CD4-positive, alpha-beta T cell treated with Interleukin-12 subunit alpha and Interleukin-12 subunit beta, for 1 hour (primary cell): ENCODE data around the gene MIER2.
"Not testable (repeated sequence)": the region's sequence is repeated elsewhere in the genome, so short reads cannot be mapped to it uniquely, and the experiment has no call there.

Experiments used
- DNase-seq: peaks from one replicate; pipeline ENCODE4 v3.0.0-alpha.2; 2020

Gene MIER2, protein sequence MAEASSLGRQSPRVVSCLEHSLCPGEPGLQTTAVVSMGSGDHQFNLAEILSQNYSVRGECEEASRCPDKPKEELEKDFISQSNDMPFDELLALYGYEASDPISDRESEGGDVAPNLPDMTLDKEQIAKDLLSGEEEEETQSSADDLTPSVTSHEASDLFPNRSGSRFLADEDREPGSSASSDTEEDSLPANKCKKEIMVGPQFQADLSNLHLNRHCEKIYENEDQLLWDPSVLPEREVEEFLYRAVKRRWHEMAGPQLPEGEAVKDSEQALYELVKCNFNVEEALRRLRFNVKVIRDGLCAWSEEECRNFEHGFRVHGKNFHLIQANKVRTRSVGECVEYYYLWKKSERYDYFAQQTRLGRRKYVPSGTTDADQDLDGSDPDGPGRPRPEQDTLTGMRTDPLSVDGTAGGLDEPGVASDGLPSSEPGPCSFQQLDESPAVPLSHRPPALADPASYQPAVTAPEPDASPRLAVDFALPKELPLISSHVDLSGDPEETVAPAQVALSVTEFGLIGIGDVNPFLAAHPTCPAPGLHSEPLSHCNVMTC

DNA sequence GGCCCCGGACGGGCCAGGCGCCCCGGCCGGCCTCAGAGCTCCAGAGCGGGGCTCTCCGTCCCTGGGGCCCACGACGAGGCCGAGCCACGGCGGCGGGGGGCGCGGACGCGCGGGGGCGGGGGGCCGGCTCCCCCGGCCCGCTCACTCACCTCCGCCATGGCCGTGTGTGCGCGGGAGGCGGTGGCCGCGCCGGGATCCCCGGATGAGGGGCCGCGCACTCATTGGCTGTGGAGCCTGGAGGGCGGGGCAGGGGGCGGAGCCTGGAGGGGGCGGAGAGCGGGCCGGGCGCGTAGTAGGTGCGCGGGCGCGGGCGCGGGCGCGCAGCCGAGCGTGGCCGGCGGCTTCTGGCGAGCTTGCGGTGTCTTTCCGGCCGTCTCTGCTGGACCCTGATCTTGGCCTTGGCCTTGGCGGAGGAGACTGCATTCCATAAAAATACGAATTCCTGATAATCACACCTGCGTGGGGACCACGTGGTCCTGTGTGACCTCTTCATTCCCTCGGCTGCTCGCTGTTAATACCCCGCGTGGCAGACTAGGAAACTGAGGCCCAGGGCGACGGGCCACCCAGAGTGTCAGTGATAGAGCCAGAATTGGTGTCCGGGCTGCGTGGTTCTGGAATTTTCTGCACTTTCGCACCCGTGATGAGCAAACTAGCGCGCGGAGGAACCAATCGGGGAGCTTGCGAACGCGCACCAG is at the start of gene MIER2:
Gene MIER2, minus strand, starts transcription at position 172 of the 695 bp plus-strand sequence. Its CDS starts 14 bp downstream, at position 158.
- peak; percentile 95 for DNase-seq

DNA sequence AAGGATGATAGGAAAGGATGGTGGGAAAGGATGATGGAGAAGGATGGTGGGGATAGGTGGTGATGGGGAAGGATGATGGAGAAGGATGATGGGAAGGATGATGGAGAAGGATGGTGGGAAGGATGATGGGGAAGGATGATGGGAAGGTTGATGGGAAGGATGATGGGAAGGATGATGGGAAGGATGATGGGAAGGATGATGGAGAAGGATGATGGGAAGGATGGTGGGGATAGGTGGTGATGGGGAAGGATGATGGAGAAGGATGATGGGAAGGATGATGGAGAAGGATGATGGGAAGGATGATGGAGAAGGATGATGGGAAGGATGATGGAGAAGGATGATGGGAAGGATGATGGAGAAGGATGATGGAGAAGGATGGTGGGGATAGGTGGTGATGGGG is 49.0 kb upstream of the MIER2 start:
- not testable (repeated sequence) for DNase-seq

DNA sequence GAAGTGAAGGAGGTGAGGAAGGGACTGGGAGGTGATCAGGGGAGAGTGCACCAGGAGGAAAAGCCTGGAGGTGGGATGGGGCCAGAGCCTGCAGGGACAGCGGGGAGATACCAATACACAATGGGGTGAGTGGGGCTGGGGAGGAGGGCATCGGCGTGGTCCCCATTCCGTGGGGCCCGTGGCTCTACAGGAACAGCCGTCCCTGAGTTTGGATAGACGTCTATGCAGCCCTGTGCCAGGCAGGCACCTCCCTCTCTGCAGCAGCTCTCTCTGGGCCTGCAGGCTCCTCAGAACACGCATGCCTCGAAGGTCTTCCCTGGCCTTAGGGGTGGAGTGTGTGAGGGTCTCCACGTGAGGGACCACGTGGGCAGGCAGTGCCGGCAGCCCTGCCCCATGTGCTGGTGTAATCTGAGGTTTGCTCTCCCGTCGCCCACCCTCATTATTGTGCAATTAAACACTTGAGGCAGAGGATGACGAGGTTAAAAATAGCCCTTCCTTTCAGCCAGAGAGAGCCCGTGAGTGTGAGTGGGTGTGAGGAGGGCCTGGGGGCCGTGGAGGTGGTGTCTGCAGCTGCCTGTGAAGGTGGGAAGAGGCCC is 47.9 kb upstream of the MIER2 start:
- DNase-seq, result no peak

DNA sequence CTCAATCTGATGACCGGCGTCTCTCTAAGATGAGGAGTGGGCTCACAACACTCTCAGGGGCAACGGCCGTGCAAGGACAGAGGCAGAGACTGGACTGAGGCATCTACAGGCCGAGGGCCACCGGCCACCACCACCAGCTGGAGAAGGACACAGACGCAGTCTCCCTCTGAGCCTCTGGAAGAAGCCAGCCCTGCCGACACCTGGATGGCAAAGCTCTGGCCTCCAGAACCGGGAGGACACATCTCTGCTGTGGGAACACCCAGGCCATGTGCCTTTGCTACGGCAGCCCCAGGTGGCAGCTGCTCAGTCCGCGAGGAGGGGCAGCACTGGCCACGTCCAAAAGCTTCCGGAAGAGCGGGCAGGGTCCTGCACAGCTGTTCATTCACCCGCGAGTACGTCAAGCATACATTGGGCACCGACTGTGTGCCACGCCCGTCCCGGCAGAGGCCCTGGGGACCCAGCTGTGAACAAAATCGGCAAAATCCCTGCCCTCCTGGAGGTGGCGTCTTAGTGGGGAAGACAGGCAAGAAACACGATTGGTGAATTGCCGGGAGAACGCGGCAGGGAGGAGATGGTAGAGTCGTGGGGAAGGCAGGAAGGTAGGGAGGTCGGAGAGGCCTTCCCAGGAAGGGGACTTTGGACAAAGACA is 47.3 kb upstream of the MIER2 start:
- no peak for DNase-seq

DNA sequence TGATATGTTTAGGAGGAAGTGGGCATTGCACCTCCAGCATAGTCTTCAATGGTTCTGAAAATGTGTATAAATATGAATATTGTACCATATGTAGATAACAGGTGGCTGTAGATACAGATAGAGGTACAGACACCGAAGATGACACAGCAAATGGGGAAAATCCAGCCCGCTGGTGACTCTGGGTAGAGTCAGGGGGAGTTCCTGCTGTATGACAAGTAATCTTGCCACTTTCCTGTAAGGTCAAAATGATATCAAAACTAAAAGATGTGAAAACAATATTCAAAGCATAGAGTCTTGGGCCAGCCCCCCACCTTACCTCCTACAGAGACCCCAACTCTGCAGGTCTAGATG is 46.6 kb upstream of the MIER2 start:
- no peak for DNase-seq

DNA sequence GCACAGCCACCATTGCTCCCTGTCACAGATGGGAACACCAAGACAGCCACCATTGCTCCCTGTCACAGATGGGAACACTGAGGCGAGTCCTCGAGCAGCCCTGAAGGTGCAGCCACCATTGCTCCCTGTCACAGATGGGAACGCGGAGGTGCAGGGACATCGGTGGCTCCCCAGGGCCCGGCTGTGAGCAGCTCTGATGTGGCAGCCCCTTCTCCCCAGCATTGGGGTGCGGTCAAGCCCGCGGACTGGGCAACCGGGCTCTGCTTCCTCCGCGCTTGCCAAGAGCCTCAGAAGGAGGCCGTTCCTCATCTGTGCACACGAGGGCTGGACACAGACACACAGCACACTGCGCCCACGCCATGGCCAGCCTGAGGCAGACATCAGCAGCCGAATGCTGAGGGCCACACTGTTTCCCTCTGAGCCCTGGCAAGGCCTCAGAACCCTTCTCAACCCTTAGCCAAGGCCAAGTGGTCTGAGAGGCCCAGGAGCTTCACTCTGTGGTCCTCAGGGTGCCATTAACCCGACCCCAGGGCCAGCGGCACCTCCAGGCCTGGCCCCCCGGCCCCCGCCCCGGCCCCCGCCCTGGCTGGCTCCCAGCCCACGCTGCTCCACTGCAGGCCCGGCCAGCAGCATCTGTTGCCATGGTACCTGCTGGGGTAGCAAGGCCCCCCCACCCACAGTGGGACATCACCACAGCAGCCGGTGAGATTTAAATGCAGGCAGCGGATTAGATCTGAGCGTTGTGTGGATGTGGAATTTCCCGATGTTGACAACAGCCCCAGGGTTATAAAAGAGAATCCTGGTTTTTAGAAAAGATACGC is 46.0 kb upstream of the MIER2 start:
- DNase-seq, result no peak

DNA sequence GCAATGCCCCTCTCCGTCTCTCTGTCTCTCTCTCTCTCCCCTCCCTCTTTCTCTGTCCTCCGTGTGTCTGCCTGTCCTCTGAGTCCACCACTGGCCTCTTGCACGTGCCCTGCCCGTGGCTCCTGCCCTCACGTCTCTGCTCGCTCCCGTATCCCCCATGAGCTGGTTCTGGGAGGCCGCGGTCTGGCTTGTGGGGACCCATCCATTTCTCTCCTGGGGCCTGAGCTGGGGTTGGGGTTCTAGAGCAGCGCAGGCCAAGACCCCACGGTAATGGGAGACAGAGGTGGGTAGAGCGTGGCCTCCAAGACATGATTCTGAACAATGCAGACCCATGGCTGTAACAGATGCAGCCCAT is 45.3 kb upstream of the MIER2 start:
- DNase-seq, result no peak

DNA sequence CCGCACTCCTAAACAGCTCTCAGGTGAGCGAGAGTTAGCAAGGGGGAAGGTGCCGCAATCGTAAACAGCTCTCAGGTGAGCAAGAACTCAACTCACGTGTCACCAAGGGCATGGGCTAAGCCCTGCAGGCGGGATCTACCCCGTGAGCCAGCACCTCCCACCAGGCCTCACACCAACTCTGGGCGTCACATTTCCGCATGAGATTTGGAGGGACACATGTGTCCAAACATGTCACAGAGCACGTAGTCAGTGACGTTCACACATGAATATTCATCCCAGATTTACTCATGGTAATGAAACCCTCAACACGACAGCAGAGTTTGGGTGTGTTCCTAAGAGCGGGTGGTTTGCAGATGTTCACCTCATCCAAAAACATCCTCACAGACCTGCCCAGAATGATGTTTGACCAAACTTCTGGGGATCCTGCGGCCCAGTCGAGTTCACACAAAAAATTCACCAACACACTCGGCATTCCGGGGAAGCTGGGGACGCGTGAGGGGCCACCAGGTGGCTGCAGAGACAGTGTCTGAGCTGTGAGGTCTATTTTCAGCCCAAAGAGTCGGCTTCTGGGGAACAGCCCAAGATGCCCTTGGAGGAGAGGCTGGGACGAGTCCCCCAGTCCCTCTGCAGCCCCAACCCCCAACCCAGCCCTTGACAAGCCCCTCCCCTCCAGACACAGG is 44.8 kb upstream of the MIER2 start:
- DNase-seq, result no peak

DNA sequence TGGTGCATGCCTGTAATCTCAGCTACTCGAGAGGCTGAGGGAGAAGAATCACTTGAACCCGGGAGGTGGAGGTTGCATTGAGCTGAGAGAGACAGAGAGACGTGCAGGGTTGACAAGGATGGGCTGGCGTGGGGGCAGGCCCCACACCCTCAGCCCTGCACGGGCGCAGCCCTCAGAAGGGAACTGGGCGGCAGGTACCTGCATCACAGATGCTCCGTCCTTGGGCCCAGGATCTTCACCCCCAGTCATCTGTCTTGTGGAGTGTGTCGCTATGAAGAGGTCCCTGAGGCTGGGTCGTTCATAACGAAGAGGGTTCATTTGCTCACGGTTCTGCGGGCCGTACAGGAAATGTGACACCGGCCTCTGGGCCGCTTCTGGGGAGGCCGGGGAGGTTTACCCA is 44.1 kb upstream of the MIER2 start:
- DNase-seq, result no peak

DNA sequence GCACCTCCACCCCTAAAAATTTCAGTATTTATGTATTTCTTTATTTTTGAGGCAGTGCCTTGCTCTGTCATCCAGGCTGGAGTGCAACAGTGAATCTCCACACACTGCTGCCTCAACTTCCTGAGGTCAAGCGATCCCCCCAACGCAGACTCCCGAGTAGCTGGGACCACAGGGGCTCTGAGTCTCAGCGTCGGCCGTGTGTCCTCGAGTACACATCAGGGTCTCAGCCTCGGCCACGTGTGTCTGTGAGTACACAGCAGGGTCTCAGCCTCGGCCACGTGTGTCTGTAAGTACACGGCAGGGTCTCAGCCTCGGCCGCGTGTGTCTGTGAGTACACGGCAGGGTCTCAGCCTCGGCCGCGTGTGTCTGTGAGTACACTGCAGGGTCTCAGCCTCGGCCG is 43.2 kb upstream of the MIER2 start:
- DNase-seq, result no peak

DNA sequence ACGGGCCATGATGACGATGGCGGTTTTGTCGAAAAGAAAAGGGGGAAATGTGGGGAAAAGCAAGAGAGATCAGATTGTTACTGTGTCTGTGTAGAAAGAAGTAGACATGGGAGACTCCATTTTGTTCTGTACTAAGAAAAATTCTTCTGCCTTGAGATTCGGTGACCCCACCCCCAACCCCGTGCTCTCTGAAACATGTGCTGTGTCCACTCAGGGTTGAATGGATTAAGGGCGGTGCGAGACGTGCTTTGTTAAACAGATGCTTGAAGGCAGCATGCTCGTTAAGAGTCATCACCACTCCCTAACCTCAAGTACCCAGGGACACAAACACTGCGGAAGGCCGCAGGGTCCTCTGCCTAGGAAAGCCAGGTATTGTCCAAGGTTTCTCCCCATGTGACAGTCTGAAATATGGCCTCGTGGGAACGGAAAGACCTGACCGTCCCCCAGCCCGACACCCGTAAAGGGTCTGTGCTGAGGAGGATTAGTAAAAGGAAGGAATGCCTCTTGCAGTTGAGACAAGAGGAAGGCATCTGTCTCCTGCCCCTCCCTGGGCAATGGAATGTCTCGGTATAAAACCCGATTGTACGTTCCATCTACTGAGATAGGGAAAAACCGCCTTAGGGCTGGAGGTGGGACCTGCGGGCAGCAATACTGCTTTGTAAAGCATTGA is 42.2 kb upstream of the MIER2 start:
- not testable (repeated sequence) for DNase-seq

DNA sequence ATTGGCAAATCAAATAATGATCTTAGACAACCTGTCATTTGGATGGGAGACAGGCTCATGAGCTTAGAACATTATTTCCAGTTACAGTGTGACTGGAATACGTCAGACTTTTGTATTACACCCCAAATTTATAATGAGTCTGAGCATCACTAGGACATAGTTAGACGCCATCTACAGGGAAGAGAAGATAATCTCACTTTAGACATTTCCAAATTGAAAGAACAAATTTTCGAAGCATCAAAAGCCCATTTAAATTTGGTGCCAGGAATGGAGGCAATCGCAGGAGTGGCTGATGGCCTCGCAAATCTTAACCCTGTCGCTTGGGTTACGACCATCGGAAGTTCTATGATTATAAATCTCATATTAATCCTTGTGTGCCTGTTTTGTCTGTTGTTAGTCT is 41.6 kb upstream of the MIER2 start:
- not testable (repeated sequence) for DNase-seq

DNA sequence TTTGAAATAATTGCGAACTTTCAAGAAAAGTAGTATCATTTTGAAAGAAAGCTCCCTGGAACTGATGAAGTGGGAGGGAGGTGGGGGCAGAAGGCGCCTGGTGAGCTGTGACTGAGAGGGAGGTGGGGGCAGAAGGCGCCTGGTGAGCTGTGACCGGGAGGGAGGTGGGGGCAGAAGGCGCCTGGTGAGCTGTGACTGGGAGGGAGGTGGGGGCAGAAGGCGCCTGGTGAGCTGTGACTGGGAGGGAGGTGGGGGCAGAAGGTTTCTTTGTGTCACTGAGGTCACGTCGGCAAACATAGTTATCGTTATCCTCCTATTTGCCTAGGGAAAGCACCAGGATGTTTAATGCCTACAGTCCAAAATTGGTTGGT is 40.2 kb upstream of the MIER2 start:
- DNase-seq, result no peak

DNA sequence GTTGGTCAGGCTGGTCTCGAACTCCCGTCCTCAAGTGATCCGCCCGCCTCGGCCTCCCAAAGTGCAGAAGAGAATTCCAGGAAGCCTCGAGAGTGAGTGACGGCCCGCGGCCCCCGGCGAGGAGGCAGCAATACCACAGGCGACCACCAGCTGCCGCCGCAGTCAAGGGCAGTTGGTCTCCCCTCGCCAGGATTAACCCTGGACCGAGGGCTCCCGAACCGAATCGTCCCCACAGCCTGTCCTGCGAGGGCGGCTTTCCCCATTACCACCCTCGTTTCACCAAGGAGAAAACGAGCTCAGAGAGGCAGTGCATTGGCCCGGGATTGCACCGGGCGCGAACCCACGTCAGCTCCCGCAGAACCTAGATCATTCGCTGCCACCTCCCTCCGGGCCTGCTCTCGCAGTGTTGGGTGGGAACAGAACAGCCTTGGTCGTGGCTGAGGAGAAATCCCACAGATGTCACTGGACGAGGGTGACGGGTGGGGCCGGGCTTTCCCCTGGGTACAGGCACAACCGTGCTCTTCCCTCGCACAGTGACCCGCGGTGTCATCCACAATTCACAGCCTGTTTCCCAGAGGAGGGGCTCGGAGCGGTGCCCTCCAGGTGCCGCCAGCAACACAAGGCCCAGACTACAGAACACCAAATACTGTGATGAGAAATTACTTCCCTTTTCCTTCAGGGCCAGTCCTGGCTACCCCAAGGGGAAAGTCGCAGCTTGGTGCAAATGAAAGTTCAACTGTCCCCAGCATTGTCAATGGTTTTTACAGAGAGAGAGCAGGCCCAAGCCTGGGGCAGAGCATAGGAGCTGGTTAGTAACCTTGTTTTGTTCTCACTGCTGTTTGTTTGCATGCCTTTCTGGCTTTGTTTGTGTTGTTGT is 39.6 kb upstream of the MIER2 start:
- no peak for DNase-seq

DNA sequence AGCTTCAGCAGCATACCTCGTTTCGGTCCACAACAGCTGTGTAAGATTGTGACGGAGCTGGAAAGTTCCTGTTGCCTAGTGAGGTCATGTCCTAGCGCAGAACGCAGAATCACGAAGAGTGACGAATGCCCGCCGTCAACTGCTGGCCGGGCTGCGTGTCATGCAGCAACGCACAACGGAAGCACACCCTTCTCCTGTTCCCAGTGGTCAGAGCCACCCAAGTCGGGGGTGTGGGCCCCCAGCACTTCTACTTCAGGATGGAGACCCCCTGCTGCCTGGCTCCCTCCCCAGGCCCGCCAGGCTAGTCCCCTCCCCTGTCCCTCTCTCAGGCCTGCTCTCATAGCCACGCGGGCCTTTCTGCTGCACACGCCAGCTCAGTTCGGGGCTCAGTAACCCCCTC is 38.4 kb upstream of the MIER2 start:
- no peak for DNase-seq

DNA sequence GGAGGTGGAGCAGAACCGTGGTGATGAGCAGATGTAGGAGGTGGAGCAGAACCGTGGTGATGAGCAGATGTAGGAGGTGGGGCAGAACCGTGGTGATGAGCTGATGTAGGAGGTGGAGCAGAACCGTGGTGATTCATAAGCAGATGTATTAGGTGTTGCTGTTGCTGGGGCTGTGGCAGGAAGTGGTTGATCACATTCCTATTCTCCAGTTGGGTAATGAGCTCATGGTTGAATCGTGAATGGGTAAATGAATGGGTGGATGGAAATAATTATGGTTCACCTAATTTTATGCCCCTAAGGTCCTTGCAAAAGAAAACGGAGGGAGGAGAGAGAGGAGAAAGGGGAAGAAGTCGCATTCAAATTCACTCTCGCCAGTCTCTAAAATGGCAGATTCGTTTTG is 38.0 kb upstream of the MIER2 start:
- peak; percentile 59 for DNase-seq

DNA sequence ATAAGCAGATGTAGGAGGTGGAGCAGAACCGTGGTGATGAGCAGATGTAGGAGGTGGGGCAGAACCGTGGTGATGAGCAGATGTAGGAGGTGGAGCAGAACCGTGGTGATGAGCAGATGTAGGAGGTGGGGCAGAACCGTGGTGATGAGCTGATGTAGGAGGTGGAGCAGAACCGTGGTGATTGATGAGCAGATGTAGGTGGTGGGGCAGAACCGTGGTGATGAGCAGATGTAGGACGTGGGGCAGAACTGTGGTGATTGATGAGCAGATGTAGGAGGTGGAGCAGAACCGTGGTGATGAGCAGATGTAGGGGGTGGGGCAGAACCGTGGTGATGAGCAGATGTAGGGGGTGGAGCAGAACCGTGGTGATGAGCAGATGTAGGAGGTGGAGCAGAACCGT is 37.3 kb upstream of the MIER2 start:
- DNase-seq, result not testable (repeated sequence)

DNA sequence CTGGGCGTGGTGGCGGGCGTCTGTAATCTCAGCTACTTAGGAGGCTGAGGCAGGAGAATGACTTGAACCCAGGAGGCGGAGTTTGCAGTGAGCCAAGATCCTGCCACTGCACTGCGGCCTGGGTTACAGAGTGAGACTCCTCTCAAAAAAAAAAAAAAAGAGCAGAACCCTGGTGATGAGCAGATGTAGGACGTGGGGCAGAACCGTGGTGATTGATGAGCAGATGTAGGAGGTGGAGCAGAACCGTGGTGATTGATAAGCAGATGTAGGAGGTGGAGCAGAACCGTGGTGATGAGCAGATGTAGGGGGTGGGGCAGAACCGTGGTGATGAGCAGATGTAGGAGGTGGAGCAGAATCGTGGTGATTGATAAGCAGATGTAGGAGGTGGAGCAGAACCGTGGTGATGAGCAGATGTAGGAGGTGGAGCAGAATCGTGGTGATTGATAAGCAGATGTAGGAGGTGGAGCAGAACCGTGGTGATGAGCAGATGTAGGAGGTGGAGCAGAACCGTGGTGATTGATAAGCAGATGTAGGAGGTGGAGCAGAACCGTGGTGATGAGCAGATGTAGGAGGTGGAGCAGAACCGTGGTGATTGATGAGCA is 36.1 kb upstream of the MIER2 start:
- DNase-seq, result not testable (repeated sequence)

DNA sequence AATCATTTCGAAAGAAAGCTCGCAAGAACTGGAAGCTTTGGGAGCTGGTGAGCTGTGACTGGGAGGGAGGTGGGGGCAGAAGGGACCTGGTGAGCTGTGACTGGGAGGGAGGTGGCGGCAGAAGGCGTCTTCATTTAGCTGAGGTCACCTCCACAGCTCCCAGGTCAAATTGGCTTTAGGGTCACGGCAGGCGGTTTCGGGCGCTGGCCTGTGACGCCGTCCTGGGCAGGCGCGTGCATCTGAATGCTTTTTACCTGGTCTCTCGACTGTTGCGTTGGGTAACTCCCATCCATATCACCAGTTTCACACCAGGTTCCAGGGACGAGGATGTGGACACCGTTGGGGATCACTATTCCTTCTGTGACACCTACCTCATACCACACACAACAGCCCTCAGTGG is 35.2 kb upstream of the MIER2 start:
- no peak for DNase-seq

DNA sequence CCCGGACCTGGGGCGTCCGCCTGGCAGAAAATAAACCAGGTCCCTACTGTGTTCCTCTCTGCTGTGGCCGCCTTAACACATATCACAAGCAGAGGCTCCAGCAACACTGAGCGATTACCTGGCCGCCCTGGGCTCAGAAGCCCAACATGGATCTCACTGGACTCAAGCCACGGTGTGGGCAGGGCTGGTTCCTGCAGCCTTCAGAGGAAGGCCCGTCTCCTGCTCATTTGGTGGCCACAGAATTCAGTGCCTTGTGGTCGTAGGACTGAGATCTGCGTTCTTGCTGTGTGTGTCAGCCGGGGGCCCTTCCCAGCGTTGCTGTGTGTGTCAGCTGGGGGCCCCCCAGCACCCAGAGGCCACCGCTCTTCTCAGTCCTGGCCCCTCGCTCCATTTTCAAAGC is 34.1 kb upstream of the MIER2 start:
- DNase-seq, result no peak
